Gastroesophageal sphincter (tissue), 4 donors: ENCODE measurements around the gene MAN2C1. TPM values are rescaled to one million over a fixed set of nuclear protein-coding genes. Genes with fewer than 3 reads are reported as not detected.

ENCODE experiments used
- ATAC-seq: fragments of 150-250 bp; one replicate; pipeline ENCODE4 v1.9.1; 2016; ENCODE audit warnings: mild to moderate bottlenecking, moderate library complexity
- H3K27ac ChIP-seq, 4 donors: fragments of 200-600 bp; sonication (generic) in 3 of 4; 1 replicate in 3 of 4; 2 replicates in 1 of 4; pipeline ENCODE4 v1.5.1; 2016 to 2019
- H3K27me3 ChIP-seq: fragments of 200-600 bp; sonication (generic); one replicate; pipeline ENCODE4 v1.5.1; 2019
- H3K36me3 ChIP-seq, 2 donors: fragments of 200-600 bp; sonication (generic); one replicate each; pipeline ENCODE4 v1.5.1; 2019; ENCODE audit warnings: control low read depth in 1 of 2
- H3K4me1 ChIP-seq, 3 donors: fragments of 200-600 bp; sonication (generic); 1 replicate in 2 of 3; 2 replicates in 1 of 3; pipeline ENCODE4 v1.5.1; 2016 to 2019; ENCODE audit warnings: control low read depth in 2 of 3
- H3K4me3 ChIP-seq, 2 donors: fragments of 200-600 bp; sonication (generic); one replicate each; pipeline ENCODE4 v1.5.1; 2019; ENCODE audit warnings: mild to moderate bottlenecking in 1 of 2, moderate library complexity in 1 of 2
- H3K9me3 ChIP-seq, 3 donors: fragments of 200-600 bp; sonication (generic); one replicate each; pipeline ENCODE4 v1.5.1; 2017 to 2019; ENCODE audit warnings: control low read depth in 2 of 3
- EP300 ChIP-seq: sonication (generic); formaldehyde crosslinking; IDR thresholded peaks from one replicate; pipeline ENCODE4 v1.6.1; 2017; ENCODE audit warnings: antibody characterized with exemption, mild to moderate bottlenecking
- POLR2A ChIP-seq, 2 donors: fragments of 450-650 bp; IDR thresholded peaks; one replicate each; pipeline ENCODE4 v1.6.1; 2017; ENCODE audit warnings: antibody characterized with exemption in 2 of 2, mild to moderate bottlenecking in 2 of 2, moderate library complexity in 1 of 2
- POLR2AphosphoS5 ChIP-seq: sonication (generic); formaldehyde crosslinking; IDR thresholded peaks from one replicate; pipeline ENCODE4 v1.6.1; 2017; ENCODE audit warnings: antibody characterized with exemption
- WGBS, 2 donors: methylation state at CpG; one replicate each; pipeline ENCODE4 v1.1.5; 2018; ENCODE audit warnings: low coverage in 1 of 2; 5-methylcytosine and 5-hydroxymethylcytosine counted together
- total RNA-seq, 4 donors: library from RNA; depleted of rRNA; stranded (reverse); fragments of >200 nt; gene quantifications; one replicate each; pipeline ENCODE4 v1.1.0, GENCODE V29; 2016
- TF ChIP-seq, protein P1 (sequence below), 4 experiments: fragments of 200-600 bp in 2 of 4; fragments of 450-650 bp in 2 of 4; sonication (generic) in 1 of 4; IDR thresholded peaks; one replicate each; pipeline ENCODE4 v1.5.1; 2017 to 2019; ENCODE audit warnings: antibody characterized with exemption in 4 of 4, mild to moderate bottlenecking in 2 of 4, moderate library complexity in 2 of 4

Gene MAN2C1
- total RNA-seq, 4 donors from 2014 or later = 78.2 to 269 (median 102) TPM

DNA sequence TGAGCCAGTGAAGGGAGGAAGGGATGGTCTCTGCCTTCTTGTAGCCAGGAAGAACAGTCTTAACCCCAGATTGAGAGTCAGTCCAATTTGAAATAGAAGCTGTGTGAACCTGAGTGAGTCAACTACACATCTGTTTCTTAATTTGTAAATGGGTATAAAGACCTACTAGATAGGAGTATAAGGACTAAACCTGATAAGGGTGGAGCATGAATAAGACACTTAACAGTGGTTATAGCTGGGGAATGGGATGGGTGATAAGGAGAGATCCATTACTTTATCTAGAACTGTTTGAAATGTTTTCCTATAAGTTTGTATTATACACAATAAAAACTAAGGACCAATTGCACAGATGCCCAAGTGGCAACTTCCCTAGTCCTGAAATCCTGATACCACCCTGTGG lies 1.4 kb downstream of the MAN2C1 start:
- H3K36me3 ChIP-seq = peaks cover 0 to 75% of the 10 kb centered on the region in 2 donors
- peak overlapping the region in 1 of 2 donors; percentile 93 for H3K4me3 ChIP-seq
- H3K27me3 ChIP-seq = no peaks in the 10 kb centered on the region
- TF ChIP-seq POLR2AphosphoS5 (no peak), POLR2A (IDR thresholded peaks at IDR 0.05) (no peak), EP300 (no peak)
- TF ChIP-seq, protein P1, sequence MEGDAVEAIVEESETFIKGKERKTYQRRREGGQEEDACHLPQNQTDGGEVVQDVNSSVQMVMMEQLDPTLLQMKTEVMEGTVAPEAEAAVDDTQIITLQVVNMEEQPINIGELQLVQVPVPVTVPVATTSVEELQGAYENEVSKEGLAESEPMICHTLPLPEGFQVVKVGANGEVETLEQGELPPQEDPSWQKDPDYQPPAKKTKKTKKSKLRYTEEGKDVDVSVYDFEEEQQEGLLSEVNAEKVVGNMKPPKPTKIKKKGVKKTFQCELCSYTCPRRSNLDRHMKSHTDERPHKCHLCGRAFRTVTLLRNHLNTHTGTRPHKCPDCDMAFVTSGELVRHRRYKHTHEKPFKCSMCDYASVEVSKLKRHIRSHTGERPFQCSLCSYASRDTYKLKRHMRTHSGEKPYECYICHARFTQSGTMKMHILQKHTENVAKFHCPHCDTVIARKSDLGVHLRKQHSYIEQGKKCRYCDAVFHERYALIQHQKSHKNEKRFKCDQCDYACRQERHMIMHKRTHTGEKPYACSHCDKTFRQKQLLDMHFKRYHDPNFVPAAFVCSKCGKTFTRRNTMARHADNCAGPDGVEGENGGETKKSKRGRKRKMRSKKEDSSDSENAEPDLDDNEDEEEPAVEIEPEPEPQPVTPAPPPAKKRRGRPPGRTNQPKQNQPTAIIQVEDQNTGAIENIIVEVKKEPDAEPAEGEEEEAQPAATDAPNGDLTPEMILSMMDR (IDR thresholded peaks at IDR 0.05) = no peak
- no peak for ATAC-seq
- no peaks in the 10 kb centered on the region for H3K9me3 ChIP-seq
- H3K4me1 ChIP-seq = peaks cover 0 to 28% (median 12%) of the 10 kb centered on the region in 3 donors
- H3K27ac ChIP-seq = peak overlapping the region in 3 of 4 donors; percentile 97 to 100 (median 99)

DNA sequence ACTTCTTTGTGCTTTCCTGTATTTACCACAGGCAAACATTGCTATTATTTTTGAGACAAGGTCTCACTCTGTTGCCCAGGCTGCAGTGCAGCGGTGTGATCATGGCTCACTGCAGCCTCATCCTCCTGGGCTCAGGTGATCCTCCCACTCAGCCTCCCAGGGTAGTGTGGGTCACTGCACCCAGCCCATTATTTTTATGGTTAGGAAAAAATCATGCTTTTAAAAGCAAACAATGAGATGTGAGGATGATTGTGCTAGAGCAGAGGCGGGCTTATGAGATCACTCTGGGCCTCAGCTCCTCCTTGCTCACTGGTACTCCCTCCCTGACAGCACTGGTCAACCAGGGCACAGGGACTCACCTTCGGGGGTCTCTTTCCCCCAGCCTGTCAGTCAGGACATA lies 2.2 kb downstream of the MAN2C1 start:
- WGBS, 2 donors = 71 to 100% methylated on average over 1 to 3 of the region's 3 CpGs
- H3K36me3 ChIP-seq = peaks cover 0 to 75% of the 10 kb centered on the region in 2 donors
- TF ChIP-seq EP300 (no peak), POLR2AphosphoS5 (no peak), POLR2A (IDR thresholded peaks at IDR 0.05) (no peak)
- TF ChIP-seq, protein P1 (IDR thresholded peaks at IDR 0.05) = no peak
- no peak overlapping the region for H3K4me3 ChIP-seq
- no peaks in the 10 kb centered on the region for H3K27me3 ChIP-seq
- no peaks in the 10 kb centered on the region for H3K9me3 ChIP-seq
- H3K4me1 ChIP-seq = peaks cover 0 to 28% (median 12%) of the 10 kb centered on the region in 3 donors
- no peak for ATAC-seq
- no peak overlapping the region for H3K27ac ChIP-seq

DNA sequence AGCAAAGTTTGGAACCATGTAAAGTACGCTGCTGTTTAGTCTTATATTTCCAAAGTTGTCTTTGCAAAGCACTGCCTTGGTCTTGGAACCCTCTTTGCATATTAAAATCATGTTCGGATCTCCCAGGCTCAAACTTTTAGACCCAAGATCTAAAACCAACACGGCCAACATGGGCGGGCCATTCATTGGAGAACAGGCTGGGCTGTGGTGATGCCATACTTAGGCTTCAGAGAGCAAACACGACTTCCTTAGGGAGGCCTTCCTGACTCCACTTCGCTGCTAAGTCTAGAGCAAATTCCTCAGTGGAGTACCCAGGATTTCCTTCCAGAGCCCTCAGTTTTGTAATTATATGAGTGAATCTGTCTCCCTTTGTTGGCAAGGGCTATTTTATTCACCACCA lies 3.5 kb downstream of the MAN2C1 start:
- H3K4me3 ChIP-seq = no peak overlapping the region
- peaks cover 0 to 27% (median 12%) of the 10 kb centered on the region in 3 donors for H3K4me1 ChIP-seq
- WGBS, 2 donors = 79 to 100% methylated on average over 2 to 6 of the region's 6 CpGs
- TF ChIP-seq, protein P1 (IDR thresholded peaks at IDR 0.05) = no peak
- TF ChIP-seq EP300 (no peak), POLR2A (IDR thresholded peaks at IDR 0.05) (no peak), POLR2AphosphoS5 (no peak)
- no peak overlapping the region for H3K27ac ChIP-seq
- H3K27me3 ChIP-seq = no peaks in the 10 kb centered on the region
- no peaks in the 10 kb centered on the region for H3K9me3 ChIP-seq
- peaks cover 0 to 76% of the 10 kb centered on the region in 2 donors for H3K36me3 ChIP-seq
- no peak for ATAC-seq

DNA sequence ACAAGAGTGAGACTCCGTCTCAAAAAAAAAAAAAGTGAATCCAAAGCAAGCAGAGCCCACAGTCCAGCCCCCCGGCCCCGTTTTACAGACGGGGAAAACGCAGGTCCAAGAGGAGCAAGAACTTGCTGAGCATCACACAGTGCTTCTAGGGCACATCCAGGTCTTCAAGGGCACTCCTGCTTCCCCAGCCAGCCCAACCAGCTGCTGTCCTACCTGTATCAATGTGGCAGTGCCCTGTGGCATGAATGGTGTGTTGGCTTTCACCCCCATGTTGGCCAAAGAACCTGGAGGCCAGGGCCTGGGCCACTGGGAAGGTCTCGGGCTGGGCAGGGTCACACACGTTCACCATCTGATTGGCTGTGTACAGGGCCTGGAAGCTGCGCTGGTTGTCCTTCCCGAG lies 4.6 kb downstream of the MAN2C1 start:
- 80% methylated on average over 1 of the region's 9 CpGs for WGBS, 2 donors
- H3K36me3 ChIP-seq = peaks cover 0 to 86% of the 10 kb centered on the region in 2 donors
- ATAC-seq = no peak
- H3K4me1 ChIP-seq = peaks cover 0 to 16% (median 6%) of the 10 kb centered on the region in 3 donors
- no peak overlapping the region for H3K27ac ChIP-seq
- no peak overlapping the region for H3K4me3 ChIP-seq
- TF ChIP-seq, protein P1 (IDR thresholded peaks at IDR 0.05) = no peak
- TF ChIP-seq POLR2A (IDR thresholded peaks at IDR 0.05) (no peak), POLR2AphosphoS5 (no peak), EP300 (no peak)
- H3K27me3 ChIP-seq = no peaks in the 10 kb centered on the region
- no peaks in the 10 kb centered on the region for H3K9me3 ChIP-seq

DNA sequence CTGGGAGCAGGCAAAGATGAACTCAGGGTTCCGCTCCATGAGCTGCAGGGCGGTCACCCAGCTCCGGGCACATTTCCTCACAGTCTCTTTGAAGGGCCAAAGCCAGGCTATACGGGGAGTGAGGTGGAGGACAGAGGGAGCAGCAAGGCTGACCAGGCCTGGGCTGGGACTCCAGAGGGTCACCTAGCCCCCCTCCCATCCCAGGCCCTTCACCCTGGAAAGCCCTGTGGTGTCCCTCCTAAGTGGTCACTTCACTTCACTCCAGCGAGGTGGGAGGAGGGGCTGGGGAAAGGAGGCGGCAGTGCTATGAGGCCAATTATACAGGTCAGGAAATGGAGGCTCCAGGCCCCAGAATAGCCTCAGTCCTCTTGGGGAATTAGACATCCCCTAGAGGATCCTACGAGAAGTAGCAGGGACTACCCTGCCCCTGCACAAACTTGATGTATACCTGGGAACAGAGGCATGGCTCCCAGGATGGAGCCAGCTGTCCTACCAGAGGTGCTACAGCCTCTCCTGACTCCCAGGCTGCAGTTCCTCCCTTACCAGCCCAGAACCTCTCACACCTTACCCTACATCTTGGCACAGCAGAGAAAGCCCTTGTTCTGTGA lies 5.7 kb downstream of the MAN2C1 start:
- peaks cover 0 to 97% of the 10 kb centered on the region in 2 donors for H3K36me3 ChIP-seq
- peaks cover 0 to 13% (median 6%) of the 10 kb centered on the region in 3 donors for H3K4me1 ChIP-seq
- 74% methylated on average over 4 of the region's 7 CpGs; no CpG with 5 or more reads in 1 of the 2 donors for WGBS, 2 donors
- no peak overlapping the region for H3K4me3 ChIP-seq
- no peaks in the 10 kb centered on the region for H3K27me3 ChIP-seq
- H3K9me3 ChIP-seq = no peaks in the 10 kb centered on the region
- no peak overlapping the region for H3K27ac ChIP-seq
- no peak for ATAC-seq
- TF ChIP-seq, protein P1 (IDR thresholded peaks at IDR 0.05) = no peak
- no peak for TF ChIP-seq POLR2A (IDR thresholded peaks at IDR 0.05)
- TF ChIP-seq POLR2AphosphoS5 = no peak
